Ectodermal cell (in vitro differentiated cells): ENCODE results near the gene SWSAP1. TPM values are rescaled to one million over a fixed set of nuclear protein-coding genes. Genes with fewer than 3 reads are reported as not detected.
"Not testable (repeated sequence)": the region's sequence is repeated elsewhere in the genome, so short reads cannot be mapped to it uniquely, and the experiment has no call there.

ENCODE experiments used
- H3K27ac ChIP-seq: 2 replicates; pipeline ENCODE4 v1.7.0; 2013; ENCODE audit warnings: mild to moderate bottlenecking, low read depth, low read length; ENCODE audit not compliant: insufficient read depth, poor library complexity, severe bottlenecking
- H3K27me3 ChIP-seq: 2 replicates; pipeline ENCODE4 v1.7.0; 2013; ENCODE audit warnings: mild to moderate bottlenecking, low read length; ENCODE audit not compliant: insufficient read depth, control insufficient read depth, poor library complexity, severe bottlenecking
- H3K36me3 ChIP-seq: one replicate; pipeline ENCODE4 v1.7.0; 2013; ENCODE audit warnings: low read length; ENCODE audit not compliant: control insufficient read depth, insufficient read depth
- H3K4me1 ChIP-seq: one replicate; pipeline ENCODE4 v1.7.0; 2013; ENCODE audit warnings: low read length; ENCODE audit not compliant: control insufficient read depth, insufficient read depth
- H3K4me3 ChIP-seq: 2 replicates; pipeline ENCODE4 v1.7.0; 2013; ENCODE audit warnings: low read depth, low read length, control low read depth; ENCODE audit not compliant: insufficient read depth
- H3K9me3 ChIP-seq: 2 replicates; pipeline ENCODE4 v1.7.0; 2013; ENCODE audit warnings: mild to moderate bottlenecking, low read length, moderate library complexity; ENCODE audit not compliant: control insufficient read depth
- WGBS, 2 experiments: methylation state at CpG; one replicate each; pipeline ENCODE4 v1.1.7; 2013; ENCODE audit warnings: missing lambda C conversion rate in 2 of 2; 5-methylcytosine and 5-hydroxymethylcytosine counted together
- polyA plus RNA-seq, 4 experiments: library from polyadenylated mRNA; stranded (reverse); fragments of 50-300 nt; gene quantifications; one replicate each; pipeline ENCODE4 v1.2.3, GENCODE V29; 2013

The SWSAP1 gene, protein sequence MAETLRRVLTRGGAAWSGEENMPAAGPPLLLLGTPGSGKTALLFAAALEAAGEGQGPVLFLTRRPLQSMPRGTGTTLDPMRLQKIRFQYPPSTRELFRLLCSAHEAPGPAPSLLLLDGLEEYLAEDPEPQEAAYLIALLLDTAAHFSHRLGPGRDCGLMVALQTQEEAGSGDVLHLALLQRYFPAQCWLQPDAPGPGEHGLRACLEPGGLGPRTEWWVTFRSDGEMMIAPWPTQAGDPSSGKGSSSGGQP
- 3.9 TPM for polyA plus RNA-seq (2013, experiment 1 of 4)
- polyA plus RNA-seq (2013, experiment 2 of 4): 4.3 TPM
- 2.7 TPM for polyA plus RNA-seq (2013, experiment 3 of 4)
- 3.0 TPM for polyA plus RNA-seq (2013, experiment 4 of 4)

DNA sequence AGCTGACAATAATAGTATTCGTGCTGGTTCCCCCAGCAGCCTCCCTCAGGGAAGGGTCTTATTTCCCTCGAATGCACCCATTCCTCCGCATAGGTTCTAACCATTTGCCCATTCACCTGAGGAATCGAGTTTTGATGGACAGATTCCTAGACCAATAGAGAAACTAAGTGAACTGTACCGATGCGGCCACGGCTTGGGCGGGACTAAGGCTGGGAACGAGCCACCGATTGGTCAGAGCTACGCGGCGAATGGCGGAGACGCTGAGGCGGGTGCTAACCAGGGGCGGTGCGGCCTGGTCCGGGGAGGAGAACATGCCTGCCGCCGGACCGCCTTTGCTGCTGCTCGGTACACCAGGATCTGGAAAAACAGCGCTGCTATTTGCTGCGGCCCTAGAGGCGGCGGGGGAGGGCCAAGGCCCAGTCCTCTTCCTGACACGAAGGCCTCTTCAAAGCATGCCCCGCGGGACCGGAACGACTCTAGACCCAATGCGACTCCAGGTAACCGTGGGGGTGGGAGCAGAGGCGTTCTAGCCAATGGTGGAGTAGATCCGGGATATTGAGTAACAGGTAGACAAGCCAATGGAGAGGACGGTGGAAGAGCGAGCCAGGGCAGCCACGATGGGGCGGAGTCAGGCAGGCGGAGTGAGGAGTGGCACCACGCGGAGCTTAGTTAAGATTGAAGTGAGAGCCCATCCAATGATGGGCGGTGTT, at the start of gene SWSAP1:
TSS of gene SWSAP1 (plus strand) at position 234 of the 710 bp plus-strand sequence. CDS start at position 249, 15 bp downstream.
- H3K36me3 ChIP-seq: no peaks in the 10 kb centered on the region
- H3K4me1 ChIP-seq: peaks cover 18% of the 10 kb centered on the region
- WGBS, 2 experiments: 0% methylated on average over 44 of the region's 44 CpGs

DNA sequence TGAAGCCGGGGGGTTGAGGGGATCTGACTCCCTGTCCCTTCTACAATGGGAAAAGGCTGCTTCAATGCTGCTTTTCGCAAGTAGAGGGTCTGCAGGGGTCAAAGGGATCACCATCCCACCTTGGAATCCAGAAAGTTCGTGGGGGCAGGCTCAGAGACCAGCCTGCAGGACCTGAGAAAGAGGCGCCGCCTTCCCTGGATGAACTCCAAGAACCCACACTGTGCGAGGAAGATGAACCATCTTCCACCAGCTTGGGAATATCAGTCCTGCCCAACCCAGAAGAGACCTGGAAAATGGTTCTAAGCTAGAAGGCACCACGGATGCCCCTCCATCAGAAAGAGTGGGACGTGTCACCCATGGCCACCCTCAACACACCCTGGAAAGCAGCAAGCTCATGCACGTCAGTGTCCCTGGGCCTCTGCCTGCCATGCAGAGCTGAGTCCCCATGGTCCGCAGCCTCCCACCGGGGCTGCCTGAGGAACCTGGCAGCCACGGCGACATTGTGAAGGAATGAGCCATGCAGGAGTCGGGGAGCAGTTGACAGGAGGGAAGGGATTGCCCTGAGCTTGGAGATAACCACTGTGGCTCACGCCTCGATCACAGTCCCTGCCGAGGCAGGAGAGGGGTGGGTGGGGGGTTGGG, 49.6 kb upstream of the SWSAP1 start:
- Histone ChIP-seq H3K36me3 (no peaks in the 10 kb centered on the region), H3K4me1 (no peaks in the 10 kb centered on the region), H3K4me3 (no peak overlapping the region), H3K27ac (no peak overlapping the region), H3K9me3 (no peaks in the 10 kb centered on the region), H3K27me3 (no peaks in the 10 kb centered on the region)
- 92 to 94% methylated on average over 17 of the region's 17 CpGs for WGBS, 2 experiments

More for the DNA sequence above, at the start of gene SWSAP1:
- Histone ChIP-seq H3K9me3 (no peaks in the 10 kb centered on the region), H3K27ac (peak within 1 kb of the TSS; percentile 79), H3K4me3 (peak within 1 kb of the TSS; percentile 76), H3K27me3 (no peaks in the 10 kb centered on the region)

DNA sequence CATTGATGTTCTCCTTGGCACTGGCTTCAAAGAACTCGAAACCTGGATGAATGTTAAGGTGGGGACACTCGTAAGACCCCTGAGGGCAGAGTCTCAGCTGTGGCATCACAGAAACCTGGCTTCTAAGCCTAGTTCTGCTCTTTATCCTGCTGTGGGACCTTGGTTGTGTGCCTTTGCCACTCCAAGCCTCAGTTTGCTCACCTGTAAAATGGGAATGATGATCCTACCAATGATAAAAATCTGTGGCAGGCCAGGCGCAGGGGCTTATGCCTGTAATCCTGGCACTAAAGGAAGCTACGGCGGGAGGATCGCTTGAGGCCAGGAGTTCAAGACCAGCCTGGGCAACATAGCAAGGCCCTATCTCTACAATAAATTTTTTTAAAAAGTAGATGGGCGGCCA, 48.9 kb upstream of the SWSAP1 start:
- no peaks in the 10 kb centered on the region for H3K36me3 ChIP-seq
- 94% methylated on average over 7 of the region's 7 CpGs for whole genome bisulfite sequencing, 2 experiments
- no peaks in the 10 kb centered on the region for H3K27me3 ChIP-seq
- no peaks in the 10 kb centered on the region for H3K9me3 ChIP-seq
- no peak overlapping the region for H3K27ac ChIP-seq
- H3K4me1 ChIP-seq: no peaks in the 10 kb centered on the region
- H3K4me3 ChIP-seq: no peak overlapping the region

DNA sequence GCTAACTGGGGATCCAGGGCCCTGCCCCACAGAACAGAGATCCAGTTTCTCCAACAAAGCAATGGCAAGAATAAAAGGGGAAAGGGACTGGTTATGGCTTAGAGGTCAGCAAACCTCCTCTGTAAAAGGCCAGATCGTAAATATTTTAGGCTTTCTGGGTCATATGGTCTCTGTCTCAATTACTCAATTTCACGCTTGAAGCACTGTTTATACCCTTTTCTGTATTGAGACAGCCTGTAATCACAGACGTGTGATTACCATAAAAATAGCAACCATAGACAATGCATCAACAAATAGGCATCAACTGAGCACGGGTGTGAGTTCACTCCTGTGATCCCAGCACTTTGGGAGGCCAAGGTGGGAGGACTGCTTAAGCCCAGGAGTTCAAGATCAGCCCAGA, 44.3 kb upstream of the SWSAP1 start:
- Histone ChIP-seq H3K9me3 (no peaks in the 10 kb centered on the region), H3K4me1 (no peaks in the 10 kb centered on the region), H3K4me3 (no peak overlapping the region), H3K36me3 (no peaks in the 10 kb centered on the region), H3K27ac (no peak overlapping the region), H3K27me3 (no peaks in the 10 kb centered on the region)
- 88% methylated on average over 4 of the region's 4 CpGs for WGBS, 2 experiments

DNA sequence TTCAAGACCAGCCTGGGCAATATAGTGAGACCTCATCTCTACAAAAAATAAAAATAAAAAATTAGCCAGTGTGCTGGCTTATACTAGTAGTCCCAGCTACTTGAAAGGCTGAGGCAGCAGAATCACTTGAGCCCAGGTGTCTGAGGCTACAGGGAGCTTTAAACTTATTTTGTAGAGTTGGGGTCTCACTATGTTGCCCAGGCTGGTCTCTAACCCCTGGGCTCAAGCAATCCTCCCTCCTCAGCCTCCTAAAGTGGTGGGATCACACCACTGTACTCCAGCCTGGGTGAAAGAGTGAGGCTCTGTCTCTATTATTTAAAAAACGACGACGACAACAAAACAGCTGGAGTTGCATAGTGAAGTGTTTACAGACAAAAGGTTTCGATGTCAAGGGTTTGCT, 43.0 kb upstream of the SWSAP1 start:
- Histone ChIP-seq H3K27ac (no peak overlapping the region), H3K36me3 (no peaks in the 10 kb centered on the region), H3K9me3 (no peaks in the 10 kb centered on the region), H3K4me3 (no peak overlapping the region), H3K4me1 (no peaks in the 10 kb centered on the region), H3K27me3 (no peaks in the 10 kb centered on the region)
- WGBS, 2 experiments: 92% methylated on average over 4 of the region's 4 CpGs

DNA sequence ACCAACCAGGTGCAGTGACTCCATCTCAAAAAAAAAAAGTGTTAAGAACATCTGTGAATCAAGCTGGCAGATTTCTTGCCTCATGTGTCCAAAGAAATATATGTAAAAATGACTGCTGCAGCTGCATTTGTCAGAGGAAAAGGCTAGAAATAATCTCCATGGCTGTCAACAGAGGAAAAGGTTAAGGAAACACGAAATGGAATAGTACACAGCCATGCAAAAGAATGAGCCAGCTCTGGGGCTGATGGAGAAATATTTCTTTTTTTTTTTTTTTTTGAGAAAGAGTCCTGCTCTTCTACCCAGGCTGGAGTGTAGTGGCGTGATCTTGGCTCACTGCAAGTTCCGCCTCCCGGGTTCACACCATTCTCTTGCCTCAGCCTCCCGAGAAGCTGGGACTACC, 41.6 kb upstream of the SWSAP1 start:
- no peaks in the 10 kb centered on the region for H3K9me3 ChIP-seq
- no peaks in the 10 kb centered on the region for H3K27me3 ChIP-seq
- 95% methylated on average over 5 of the region's 5 CpGs for WGBS, 2 experiments
- H3K36me3 ChIP-seq: no peaks in the 10 kb centered on the region
- no peak overlapping the region for H3K27ac ChIP-seq
- H3K4me1 ChIP-seq: no peaks in the 10 kb centered on the region
- H3K4me3 ChIP-seq: no peak overlapping the region

DNA sequence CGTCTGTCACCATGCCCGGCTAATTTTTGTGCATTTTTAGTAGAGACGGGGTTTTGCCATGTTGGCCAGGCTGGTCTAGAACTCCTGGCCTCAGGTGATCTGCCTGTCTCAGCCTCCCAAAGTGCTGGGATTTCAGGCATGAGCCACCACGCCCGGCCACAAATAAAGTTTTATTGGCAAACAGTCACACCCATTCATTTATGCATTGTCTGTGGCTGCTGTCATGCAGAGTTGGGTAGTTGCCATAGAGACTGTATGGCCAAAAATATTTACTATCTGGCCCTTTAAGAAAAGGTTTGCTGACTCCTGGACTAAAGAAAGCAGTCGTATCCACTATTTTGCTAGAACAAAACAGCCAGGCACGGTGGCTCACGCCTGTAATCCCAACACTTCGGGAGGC, 40.6 kb upstream of the SWSAP1 start:
- not testable (repeated sequence) for H3K27ac ChIP-seq, H3K36me3 ChIP-seq, H3K27me3 ChIP-seq, H3K9me3 ChIP-seq, H3K4me1 ChIP-seq, H3K4me3 ChIP-seq
- 92 to 94% methylated on average over 9 of the region's 9 CpGs for WGBS, 2 experiments

DNA sequence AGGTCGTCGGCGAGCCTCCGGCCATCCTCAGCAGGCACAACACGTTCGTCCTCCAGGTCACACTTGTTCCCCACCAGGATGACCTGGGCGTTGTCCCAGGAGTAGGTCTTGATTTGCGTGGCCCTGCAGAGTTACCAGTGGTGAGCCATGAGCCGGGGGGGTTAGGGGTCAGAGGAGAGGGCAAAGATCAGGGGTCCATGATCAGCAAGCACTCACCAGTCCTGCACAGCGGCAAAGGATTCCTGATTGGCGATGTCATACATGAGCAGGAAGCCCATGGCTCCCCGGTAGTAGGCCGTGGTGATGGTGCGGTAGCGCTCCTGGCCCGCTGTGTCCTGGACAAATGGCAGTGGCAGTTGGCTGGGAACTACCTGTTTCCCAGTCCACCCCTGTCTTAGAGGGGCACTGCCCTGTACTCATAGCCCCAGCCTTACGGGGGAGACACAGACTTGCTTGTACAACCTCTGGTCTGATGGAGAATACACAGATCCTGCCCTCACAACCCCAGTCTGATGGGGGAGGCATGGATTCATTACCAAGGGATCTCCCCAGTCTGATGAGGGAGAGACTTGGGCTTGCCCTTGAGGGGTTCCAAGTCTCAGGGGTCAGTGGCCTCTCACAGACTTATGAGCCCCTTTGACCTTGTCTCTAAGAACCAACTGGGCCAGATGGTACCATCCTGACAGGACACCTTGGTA, 38.9 kb upstream of the SWSAP1 start:
- WGBS, 2 experiments: 94 to 95% methylated on average over 17 of the region's 17 CpGs
- Histone ChIP-seq H3K36me3 (no peaks in the 10 kb centered on the region), H3K4me1 (no peaks in the 10 kb centered on the region), H3K4me3 (no peak overlapping the region), H3K27ac (no peak overlapping the region), H3K9me3 (no peaks in the 10 kb centered on the region), H3K27me3 (peaks cover 11% of the 10 kb centered on the region)

DNA sequence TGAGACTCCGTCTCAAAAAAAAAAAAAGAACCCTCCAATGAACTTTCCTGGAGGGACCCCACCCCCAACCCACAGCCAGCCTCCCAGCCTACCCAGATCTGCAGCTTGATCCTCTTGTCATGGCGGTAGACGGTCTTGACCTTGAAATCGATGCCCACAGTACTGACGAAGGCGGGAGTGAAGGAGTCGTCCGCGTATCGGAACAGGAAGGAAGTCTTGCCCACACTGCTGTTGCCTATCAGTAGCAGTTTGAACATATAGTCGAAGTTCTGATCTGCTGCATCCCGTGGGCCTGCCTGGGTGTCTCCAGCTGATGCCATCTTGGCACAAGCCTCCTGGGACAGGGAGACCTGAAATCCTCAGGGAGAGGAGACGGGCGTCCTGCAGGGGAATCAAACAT, 37.4 kb upstream of the SWSAP1 start:
- WGBS, 2 experiments: 95% methylated on average over 14 of the region's 14 CpGs
- Histone ChIP-seq H3K27ac (no peak overlapping the region), H3K9me3 (no peaks in the 10 kb centered on the region), H3K4me1 (no peaks in the 10 kb centered on the region), H3K36me3 (peaks cover 2% of the 10 kb centered on the region), H3K27me3 (peaks cover 11% of the 10 kb centered on the region), H3K4me3 (no peak overlapping the region)

DNA sequence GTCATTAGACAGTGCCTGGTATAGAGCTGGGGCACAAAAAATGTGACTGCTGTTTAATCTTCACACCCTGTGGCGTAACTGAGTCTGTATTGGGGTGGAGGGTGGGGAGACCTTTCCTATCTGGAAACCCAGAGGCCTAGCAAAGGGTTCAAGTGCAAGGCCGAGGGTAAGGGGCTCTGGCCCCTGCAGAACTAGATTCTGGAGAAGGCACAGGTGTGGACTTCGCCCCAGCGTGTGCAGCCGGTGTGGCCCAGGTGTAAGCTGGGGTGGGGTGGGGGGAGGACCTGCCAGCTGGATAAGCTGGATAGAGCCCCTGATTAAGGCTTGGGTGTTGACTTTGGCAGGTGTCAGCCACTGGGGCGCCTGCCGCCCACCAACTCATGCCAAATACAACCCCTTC, 36.3 kb upstream of the SWSAP1 start:
- Histone ChIP-seq H3K4me3 (no peak overlapping the region), H3K27ac (no peak overlapping the region), H3K9me3 (no peaks in the 10 kb centered on the region), H3K4me1 (no peaks in the 10 kb centered on the region), H3K36me3 (peaks cover 2% of the 10 kb centered on the region), H3K27me3 (peaks cover 11% of the 10 kb centered on the region)
- WGBS, 2 experiments: 91 to 94% methylated on average over 7 of the region's 7 CpGs
